IMR-90 (cell line): ENCODE data around the gene ADGRD2. TPM values are rescaled to one million over a fixed set of nuclear protein-coding genes. Genes with fewer than 3 reads are reported as not detected.
A peak's percentile ranks its signal among the peaks of the same experiment; 100 is the strongest.

Experiments used
- ATAC-seq: fragments of 200-7000 bp; cut with Tn5 transposase; 2 replicates; pipeline ENCODE4 v1.9.1; 2020; ENCODE audit warnings: low read depth, mild to moderate bottlenecking, moderate library complexity
- BruUV-seq: library from RNA; stranded (reverse); fragments of 400-500 nt; replicated peaks from 2 replicates; lab custom pipeline; 2021; lab: Mats Ljungman, UMichigan
- CTCF ChIA-PET: fragments of 300-600 bp; formaldehyde crosslinking; extraction: SDS; loops from one replicate; lab custom pipeline; 2021; ENCODE audit warnings: antibody characterized with exemption; lab: Yijun Ruan, JAX
- POLR2A ChIA-PET: fragments of 300-600 bp; sonication (Branson Sonifier 250); formaldehyde crosslinking; loops from one replicate; lab custom pipeline; 2022; ENCODE audit warnings: antibody characterized with exemption; ENCODE audit not compliant: unreplicated experiment; lab: Charles Lee
- DNase-seq: peaks from one replicate; pipeline ENCODE4 v3.0.0; 2013
- H2AFZ ChIP-seq: replicated peaks from 2 replicates; pipeline ENCODE3; 2013; ENCODE audit warnings: low read length, mild to moderate bottlenecking; ENCODE audit not compliant: poor library complexity
- H2AK5ac ChIP-seq: 2 replicates; pipeline ENCODE4 v1.6.1; 2013; ENCODE audit warnings: low read depth, low read length, inconsistent platforms
- H2AK9ac ChIP-seq: replicated peaks from 2 replicates; pipeline ENCODE3; 2013; ENCODE audit warnings: mild to moderate bottlenecking, low read depth, low read length, moderate library complexity; ENCODE audit not compliant: poor library complexity
- H2BK120ac ChIP-seq: 2 replicates; pipeline ENCODE4 v1.6.1; 2013; ENCODE audit warnings: low read depth, low read length, inconsistent platforms
- H2BK15ac ChIP-seq: 3 replicates; pipeline ENCODE4 v1.6.1; 2013; ENCODE audit warnings: low read depth, low read length, inconsistent platforms
- H2BK20ac ChIP-seq: 2 replicates; pipeline ENCODE4 v1.6.1; 2013; ENCODE audit warnings: low read depth, mild to moderate bottlenecking, inconsistent platforms, low read length, moderate library complexity
- H2BK5ac ChIP-seq: 2 replicates; pipeline ENCODE4 v1.6.1; 2013; ENCODE audit warnings: mild to moderate bottlenecking, low read depth, low read length, inconsistent platforms; ENCODE audit not compliant: poor library complexity, severe bottlenecking
- H3K14ac ChIP-seq: replicated peaks from 2 replicates; pipeline ENCODE4 v1.6.1; 2013; ENCODE audit warnings: low read depth, low read length, inconsistent platforms
- H3K18ac ChIP-seq: 2 replicates; pipeline ENCODE4 v1.6.1; 2013; ENCODE audit warnings: low read depth, low read length, control low read depth
- H3K23ac ChIP-seq: 2 replicates; pipeline ENCODE4 v1.6.1; 2013; ENCODE audit warnings: low read depth, low read length, inconsistent platforms
- H3K27ac ChIP-seq: 2 replicates; pipeline ENCODE4 v1.5.1; 2013; ENCODE audit warnings: mild to moderate bottlenecking, control low read depth, low read length; ENCODE audit not compliant: insufficient read depth
- H3K27me3 ChIP-seq: 2 replicates; pipeline ENCODE4 v1.6.1; 2013; ENCODE audit warnings: low read length; ENCODE audit not compliant: control insufficient read depth, insufficient read depth
- H3K36me3 ChIP-seq: 2 replicates; pipeline ENCODE4 v1.6.1; 2013; ENCODE audit warnings: low read length, mixed read lengths; ENCODE audit not compliant: control insufficient read depth, insufficient read depth
- H3K4ac ChIP-seq: 2 replicates; pipeline ENCODE4 v1.6.1; 2013; ENCODE audit warnings: low read depth, low read length, inconsistent platforms
- H3K4me1 ChIP-seq: 2 replicates; pipeline ENCODE4 v1.6.1; 2013; ENCODE audit warnings: low read length, mixed read lengths; ENCODE audit not compliant: control insufficient read depth, insufficient read depth
- H3K4me2 ChIP-seq: 2 replicates; pipeline ENCODE4 v1.6.1; 2013; ENCODE audit warnings: low read depth, mild to moderate bottlenecking, control low read depth, low read length, moderate library complexity
- H3K4me3 ChIP-seq: 2 replicates; pipeline ENCODE4 v1.5.1; 2013; ENCODE audit warnings: low read depth, mild to moderate bottlenecking, control low read depth, low read length, moderate library complexity; ENCODE audit not compliant: insufficient read depth
- H3K56ac ChIP-seq: 2 replicates; pipeline ENCODE4 v1.6.1; 2013; ENCODE audit warnings: low read length, inconsistent platforms; ENCODE audit not compliant: insufficient read depth; ENCODE audit errors: extremely low read depth
- H3K79me1 ChIP-seq, 2 experiments: 2 replicates each; pipeline ENCODE4 v1.6.1; 2013; ENCODE audit warnings: low read length in 2 of 2, inconsistent platforms in 1 of 2, low read depth in 1 of 2
- H3K9ac ChIP-seq: 2 replicates; pipeline ENCODE4 v1.6.1; 2013; ENCODE audit warnings: low read depth, low read length, control low read depth
- H3K9me1 ChIP-seq: 2 replicates; pipeline ENCODE4 v1.6.1; 2013; ENCODE audit warnings: low read length, inconsistent platforms; ENCODE audit not compliant: insufficient read depth
- H3K9me3 ChIP-seq: 2 replicates; pipeline ENCODE4 v1.6.1; 2013; ENCODE audit warnings: low read length; ENCODE audit not compliant: control insufficient read depth, insufficient read depth
- H4K20me1 ChIP-seq: 2 replicates; pipeline ENCODE4 v1.6.1; 2013; ENCODE audit warnings: low read length, inconsistent platforms; ENCODE audit not compliant: insufficient read depth
- H4K5ac ChIP-seq: 2 replicates; pipeline ENCODE4 v1.6.1; 2013; ENCODE audit warnings: mild to moderate bottlenecking, low read depth, low read length, control low read depth
- H4K8ac ChIP-seq, 2 experiments: 2 replicates each; pipeline ENCODE4 v1.6.1; 2013; ENCODE audit warnings: low read depth in 2 of 2, low read length in 2 of 2, control low read depth in 1 of 2, inconsistent platforms in 1 of 2
- H4K91ac ChIP-seq: 2 replicates; pipeline ENCODE4 v1.6.1; 2013; ENCODE audit warnings: low read depth, low read length, inconsistent platforms; ENCODE audit not compliant: insufficient read depth
- BHLHE40 ChIP-seq: fragments of 150-350 bp; IDR thresholded peaks from 2 replicates; pipeline ENCODE4 v1.6.1; 2016; ENCODE audit warnings: mild to moderate bottlenecking, low read depth, low read length
- CTCF ChIP-seq: conservative IDR thresholded peaks from 2 replicates; pipeline ENCODE4 v1.5.1; 2012; ENCODE audit warnings: mild to moderate bottlenecking, low read depth, low read length, improper control_type of control experiment
- ELK1 ChIP-seq: fragments of 150-350 bp; IDR thresholded peaks from 2 replicates; pipeline ENCODE4 v1.6.1; 2016; ENCODE audit warnings: low read depth, mild to moderate bottlenecking, low read length, moderate library complexity, borderline replicate concordance
- FOS ChIP-seq: fragments of 150-350 bp; IDR thresholded peaks from 2 replicates; pipeline ENCODE4 v1.6.1; 2016; ENCODE audit warnings: low read depth, low read length
- MAFK ChIP-seq: IDR thresholded peaks from 2 replicates; pipeline ENCODE4 v1.6.1; 2012; ENCODE audit warnings: low read depth, low read length, improper control_type of control experiment
- MAZ ChIP-seq: IDR thresholded peaks from 2 replicates; pipeline ENCODE4 v1.6.1; 2012; ENCODE audit warnings: low read depth, mild to moderate bottlenecking, low read length, improper control_type of control experiment, moderate library complexity, borderline replicate concordance
- MXI1 ChIP-seq: IDR thresholded peaks from 2 replicates; pipeline ENCODE4 v1.6.1; 2012; ENCODE audit warnings: low read depth, mild to moderate bottlenecking, low read length, moderate library complexity, borderline replicate concordance
- NFE2L2 ChIP-seq: fragments of 150-350 bp; IDR thresholded peaks from 2 replicates; pipeline ENCODE4 v1.6.1; 2016; ENCODE audit warnings: low read depth, mild to moderate bottlenecking, low read length
- POLR2A ChIP-seq: IDR thresholded peaks from 2 replicates; pipeline ENCODE4 v1.6.1; 2012; ENCODE audit warnings: mild to moderate bottlenecking, low read depth, low read length
- RAD21 ChIP-seq: IDR thresholded peaks from 2 replicates; pipeline ENCODE4 v1.6.1; 2012; ENCODE audit warnings: low read length, improper control_type of control experiment
- RCOR1 ChIP-seq: IDR thresholded peaks from 2 replicates; pipeline ENCODE4 v1.6.1; 2012; ENCODE audit warnings: mild to moderate bottlenecking, low read length, improper control_type of control experiment; ENCODE audit not compliant: insufficient replicate concordance
- RFX5 ChIP-seq: IDR thresholded peaks from 2 replicates; pipeline ENCODE4 v1.8.0; 2012; ENCODE audit warnings: low read depth, mild to moderate bottlenecking, low read length, moderate library complexity
- SMC3 ChIP-seq: fragments of 150-350 bp; IDR thresholded peaks from 2 replicates; pipeline ENCODE4 v1.6.1; 2016; ENCODE audit warnings: low read depth, mild to moderate bottlenecking, antibody characterized with exemption, low read length, moderate library complexity
- USF2 ChIP-seq: fragments of 150-350 bp; IDR thresholded peaks from 2 replicates; pipeline ENCODE4 v1.6.1; 2017; ENCODE audit warnings: mild to moderate bottlenecking, antibody characterized with exemption, low read length, low read depth
- WGBS, 2 experiments: methylation state at CpG; one replicate each; pipeline versions ENCODE4 v1.1.5 to v1.1.7; 2013; ENCODE audit warnings: missing lambda C conversion rate in 2 of 2; ENCODE audit not compliant: insufficient read length in 1 of 2; ENCODE audit errors: extremely low coverage in 2 of 2; 5-methylcytosine and 5-hydroxymethylcytosine counted together
- dilution Hi-C: fragments of 300-500 bp; cut with HindIII; formaldehyde crosslinking; loops from one replicate; pipeline ENCODE4 v1.14.3; 2018; ENCODE audit warnings: low sequenced_read_pairs; ENCODE audit not compliant: unreplicated experiment
- in situ Hi-C: fragments of 300-500 bp; cut with MboI; formaldehyde crosslinking; loops from 3 replicates; pipeline ENCODE4 v1.14.3; 2019; ENCODE audit warnings: low sequenced_read_pairs, inconsistent platforms, mixed read lengths
- intact Hi-C: fragments of 100-400 bp; cut with micrococcal nuclease; formaldehyde crosslinking; loops from 2 replicates; pipeline ENCODE4 v1.10.0; 2022
- polyA plus RNA-seq, 3 experiments: library from polyadenylated mRNA; depleted of rRNA; stranded (reverse); fragments of >200 nt; gene quantifications; 2 replicates each; pipeline ENCODE4 v1.2.3, GENCODE V29; 2012; ENCODE audit warnings: low replicate concordance in 1 of 3
- total RNA-seq: library from RNA; depleted of rRNA; stranded (reverse); fragments of >200 nt; gene quantifications from 2 replicates; pipeline ENCODE4 v1.2.3, GENCODE V29; 2012

ADGRD2 gene
- total and polyA plus RNA-seq, 2 of the 4 experiments (the other 2 are of a cell fraction) = not detected

GRCh38 chr9:124419832-124420489 is 30.3 kb upstream of the ADGRD2 start:
- H3K18ac ChIP-seq = no peak overlapping the region
- H3K79me1 ChIP-seq = peaks cover 2% of the 10 kb centered on the region in 2 experiments; a peak in 3 of 4 replicates
- ChIA-PET CTCF (interaction anchor here (0.6 to 5.3 kb wide), 2 partner anchors 16 to 117 kb away, joined by 3 to 25 read pairs; no protein-coding TSS in a partner anchor), POLR2A (no interaction called here)
- H3K4me3 ChIP-seq = no peak overlapping the region
- H3K23ac ChIP-seq = no peak overlapping the region
- H2AK9ac ChIP-seq = peak overlapping the region; percentile 59
- peak overlapping the region; percentile 20; the same call in 1 of the 2 replicates for H4K91ac ChIP-seq
- H3K4ac ChIP-seq = no peak overlapping the region; the same call in 1 of the 2 replicates
- H4K5ac ChIP-seq = no peak overlapping the region
- peak overlapping the region; percentile 25; the same call in 1 of the 2 replicates for H2BK20ac ChIP-seq
- H2BK15ac ChIP-seq = no peak overlapping the region
- H2AFZ ChIP-seq = peak overlapping the region; percentile 88
- H4K8ac ChIP-seq = peak overlapping the region in 1 of 2 experiments; percentile 24; a peak in 2 of 4 replicates
- H3K27ac ChIP-seq = no peak overlapping the region
- H3K4me2 ChIP-seq = no peak overlapping the region; the same call in 1 of the 2 replicates
- H3K56ac ChIP-seq = no peak overlapping the region
- ATAC-seq = no peak; the same call in 1 of the 2 replicates
- H3K9me3 ChIP-seq = peaks cover 3% of the 10 kb centered on the region
- no peaks in the 10 kb centered on the region for H3K4me1 ChIP-seq
- DNase-seq = no peak
- dilution Hi-C loops (no loop called here), intact Hi-C loops (loop anchor here (1.0 to 10.0 kb wide), 4 partner anchors 116 to 332 kb away; no protein-coding TSS in a partner anchor), in situ Hi-C loops (loop anchor here (5.0 to 25.0 kb wide), 3 partner anchors 112 to 335 kb away; no protein-coding TSS in a partner anchor)
- H3K14ac ChIP-seq = no peak overlapping the region; the same call in 1 of the 2 replicates
- H3K9ac ChIP-seq = no peak overlapping the region
- no TSS peak for BruUV-seq
- no peaks in the 10 kb centered on the region for H3K36me3 ChIP-seq
- peaks cover 10% of the 10 kb centered on the region for H3K27me3 ChIP-seq
- H3K9me1 ChIP-seq = no peaks in the 10 kb centered on the region
- no peak overlapping the region for H2BK5ac ChIP-seq
- no peak overlapping the region for H2BK120ac ChIP-seq
- 0 out of 2 replicates have a peak overlapping the region, but pooled peaks have one; percentile 24 for H2AK5ac ChIP-seq
- no peaks in the 10 kb centered on the region for H4K20me1 ChIP-seq
- WGBS, 2 experiments = 97% methylated on average over 5 of the region's 6 CpGs; no CpG with 5 or more reads in 1 of the 2 experiments
- no peak for TF ChIP-seq BHLHE40
- TF ChIP-seq FOS = no peak
- no peak for TF ChIP-seq SMC3
- TF ChIP-seq RFX5 = no peak
- no peak for TF ChIP-seq MXI1
- no peak for TF ChIP-seq POLR2A
- no peak for TF ChIP-seq RAD21
- TF ChIP-seq NFE2L2 = no peak
- TF ChIP-seq USF2 = no peak
- TF ChIP-seq MAZ = no peak
- no peak for TF ChIP-seq ELK1
- no peak for TF ChIP-seq RCOR1
- no peak for TF ChIP-seq CTCF
- TF ChIP-seq MAFK = no peak
